ENCODE data around the gene ITSN2. TPM values are rescaled to one million over a fixed set of nuclear protein-coding genes. Genes with fewer than 3 reads are reported as not detected.

ITSN2 gene
- total RNA-seq, 3 donors from 2014 or later: 43.4 to 69.8 (median 46.5) TPM

- TF ChIP-seq POLR2AphosphoS5 (IDR thresholded peaks at IDR 0.05): no peak
- no peaks in the 10 kb centered on the region for H3K36me3 ChIP-seq
- intact Hi-C loops (cut with DNase I; ENCODE audit: low total_unique reads): no loop called here
Observed at GRCh38 chr2:24159708-24160107, 200.6 kb downstream of the ITSN2 start.

GRCh38 chr2:24158131-24158530 is 202.2 kb downstream of the ITSN2 start:
- Histone ChIP-seq H3K27ac (no peak overlapping the region), H3K9me3 (no peaks in the 10 kb centered on the region), H3K4me1 (no peaks in the 10 kb centered on the region), H3K4me3 (no peak overlapping the region), H3K36me3 (no peaks in the 10 kb centered on the region), H3K27me3 (no peaks in the 10 kb centered on the region)
- TF ChIP-seq POLR2AphosphoS5 (IDR thresholded peaks at IDR 0.05) (no peak), POLR2A (IDR thresholded peaks at IDR 0.05) (no peak), CTCF (IDR thresholded peaks at IDR 0.05) (no peak)
- no peak for DNase-seq (ENCODE audit: low spot score in 2 of 2)
- intact Hi-C loops (cut with DNase I; ENCODE audit: low total_unique reads): no loop called here

More at GRCh38 chr2:24159708-24160107, 200.6 kb downstream of the ITSN2 start:
- Histone ChIP-seq H3K4me1 (no peaks in the 10 kb centered on the region), H3K27ac (no peak overlapping the region), H3K9me3 (no peaks in the 10 kb centered on the region), H3K27me3 (no peaks in the 10 kb centered on the region), H3K4me3 (no peak overlapping the region)
- no peak for DNase-seq (ENCODE audit: low spot score in 2 of 2)

DNA sequence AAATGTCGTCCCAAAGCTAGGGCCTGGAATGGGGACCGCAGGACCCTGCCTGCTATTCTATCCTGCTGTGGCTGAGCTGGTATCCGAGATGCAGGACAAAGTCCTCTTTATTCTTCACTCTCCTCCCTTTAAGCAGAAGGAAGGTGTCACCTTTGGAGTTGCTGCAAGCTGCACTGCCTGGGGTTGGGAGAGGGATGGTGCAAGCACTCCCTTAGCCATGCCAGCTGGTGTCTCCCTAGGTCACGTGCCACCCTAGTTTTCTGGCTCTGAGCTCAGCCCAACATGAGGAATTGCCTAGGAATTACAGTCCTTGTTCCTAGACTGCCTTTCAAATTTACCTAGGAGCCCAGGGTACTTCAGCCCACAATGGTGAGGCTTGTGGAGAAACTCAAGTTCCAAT is 206.9 kb downstream of the ITSN2 start:
- peaks cover 0 to 6% of the 10 kb centered on the region in 2 donors for H3K9me3 ChIP-seq
- TF ChIP-seq POLR2A (IDR thresholded peaks at IDR 0.05) (no peak), POLR2AphosphoS5 (IDR thresholded peaks at IDR 0.05) (no peak), CTCF (IDR thresholded peaks at IDR 0.05) (no peak)
- H3K27ac ChIP-seq: no peak overlapping the region
- H3K27me3 ChIP-seq: no peaks in the 10 kb centered on the region
- no peak overlapping the region for H3K4me3 ChIP-seq
- H3K36me3 ChIP-seq: peaks cover 5% of the 10 kb centered on the region
- no peaks in the 10 kb centered on the region for H3K4me1 ChIP-seq
- no peak for DNase-seq (ENCODE audit: low spot score in 2 of 2)
- intact Hi-C loops (cut with DNase I; ENCODE audit: low total_unique reads): no loop called here

Other genes starting within 250 kb of the ITSN2 start
- under 1 TPM in 2 of 3 donors, not detected in 1; 0.44 to 0.96 TPM for gene PFN4, start 237.2 kb downstream of the ITSN2 start, total RNA-seq
- gene FAM228B, start 237.1 kb downstream of the ITSN2 start, total RNA-seq: 10 to 100 TPM; 23.7 to 46.2 (median 30.9) TPM
- gene FAM228A, start 185.5 kb downstream of the ITSN2 start, total RNA-seq: 1 to 10 TPM in 1 of 3 donors, under 1 TPM in 2; 0.66 to 2.6 (median 0.88) TPM
- 10 to 100 TPM; 66.4 to 83.4 (median 69.2) TPM for gene NCOA1, start 130.7 kb upstream of the ITSN2 start, total RNA-seq

Data from breast epithelium (tissue), 4 donors.